OCI-LY7 (cell line): Measurements from ENCODE around the gene CTTNBP2NL. TPM values are rescaled to one million over a fixed set of nuclear protein-coding genes. Genes with fewer than 3 reads are reported as not detected.

ENCODE experiments used
- BruUV-seq: library from RNA; stranded (reverse); fragments of 400-500 nt; replicated peaks from 2 replicates; lab custom pipeline; 2021; lab: Mats Ljungman, UMichigan
- CTCF ChIA-PET: fragments of 300-600 bp; sonication (Branson Sonifier 250); formaldehyde crosslinking; loops from one replicate; lab custom pipeline; 2022; ENCODE audit warnings: antibody characterized with exemption; ENCODE audit not compliant: unreplicated experiment; lab: Charles Lee
- POLR2A ChIA-PET: fragments of 300-600 bp; sonication (Branson Sonifier 250); formaldehyde crosslinking; loops from one replicate; lab custom pipeline; 2022; ENCODE audit warnings: antibody characterized with exemption; lab: Charles Lee
- DNase-seq: peaks from one replicate; pipeline ENCODE4 v3.0.0-alpha.2; 2015; ENCODE audit warnings: low spot score
- H2AFZ ChIP-seq: fragments of 200-600 bp; sonication (generic), shearing (Covaris generic); 2 replicates; pipeline ENCODE4 v1.6.1; 2014; ENCODE audit warnings: mild to moderate bottlenecking, antibody characterized with exemption, low read length, moderate library complexity
- H3K27ac ChIP-seq: fragments of 200-600 bp; sonication (generic); 2 replicates; pipeline ENCODE4 v1.5.1; 2014; ENCODE audit warnings: mixed run types, low read depth, mild to moderate bottlenecking, moderate library complexity, low read length, inconsistent platforms; ENCODE audit not compliant: poor library complexity, severe bottlenecking
- H3K36me3 ChIP-seq: fragments of 200-600 bp; sonication (generic); 2 replicates; pipeline ENCODE4 v1.6.1; 2014; ENCODE audit warnings: mild to moderate bottlenecking, antibody characterized with exemption, low read length, moderate library complexity, mixed read lengths; ENCODE audit not compliant: insufficient read depth
- H3K4me1 ChIP-seq: fragments of 200-600 bp; sonication (generic); 2 replicates; pipeline ENCODE4 v1.5.1; 2014; ENCODE audit warnings: mild to moderate bottlenecking, low read length; ENCODE audit not compliant: insufficient read depth, poor library complexity, severe bottlenecking
- H3K4me2 ChIP-seq: fragments of 200-600 bp; sonication (generic); 2 replicates; pipeline ENCODE4 v1.6.1; 2014; ENCODE audit warnings: mild to moderate bottlenecking, low read length
- H3K4me3 ChIP-seq: fragments of 200-600 bp; sonication (generic); 2 replicates; pipeline ENCODE4 v1.5.1; 2014; ENCODE audit warnings: mild to moderate bottlenecking, low read depth, low read length; ENCODE audit not compliant: poor library complexity, severe bottlenecking
- H3K79me2 ChIP-seq: fragments of 200-600 bp; sonication (generic); 2 replicates; pipeline ENCODE4 v1.6.1; 2016; ENCODE audit warnings: low read depth, mild to moderate bottlenecking, low read length, moderate library complexity, mixed read lengths; ENCODE audit not compliant: insufficient read depth
- H3K9me2 ChIP-seq: fragments of 200-600 bp; sonication (generic); 2 replicates; pipeline ENCODE4 v1.6.1; 2016; ENCODE audit warnings: mild to moderate bottlenecking, low read length, mixed read lengths; ENCODE audit not compliant: insufficient read depth
- H3K9me3 ChIP-seq: fragments of 200-600 bp; sonication (generic); 2 replicates; pipeline ENCODE4 v1.6.1; 2014; ENCODE audit warnings: mild to moderate bottlenecking, mixed run types, low read length, mixed read lengths
- H4K20me1 ChIP-seq: fragments of 200-600 bp; sonication (generic); 2 replicates; pipeline ENCODE4 v1.6.1; 2014; ENCODE audit warnings: mild to moderate bottlenecking, antibody characterized with exemption, low read length, moderate library complexity, mixed read lengths; ENCODE audit not compliant: insufficient read depth
- CTCF ChIP-seq: fragments of 200-600 bp; sonication (generic); conservative IDR thresholded peaks from 2 replicates; pipeline ENCODE4 v1.5.1; 2014; ENCODE audit warnings: mild to moderate bottlenecking, antibody characterized with exemption, low read length, moderate library complexity, mixed read lengths
- EZH2phosphoT487 ChIP-seq: fragments of 200-600 bp; sonication (generic); IDR thresholded peaks from 2 replicates; pipeline ENCODE4 v1.6.1; 2018; ENCODE audit warnings: low read depth, borderline replicate concordance, mild to moderate bottlenecking, mixed run types, antibody characterized with exemption, low read length, moderate library complexity, mixed read lengths
- intact Hi-C: fragments of 100-400 bp; cut with micrococcal nuclease; formaldehyde crosslinking; loops from one replicate; pipeline ENCODE4 v1.10.0; 2022; ENCODE audit not compliant: unreplicated experiment
- total RNA-seq, 2 experiments: library from RNA; depleted of rRNA in 1 of 2; stranded (reverse); fragments of >200 nt in 1 of 2; shearing (Covaris generic) in 1 of 2; gene quantifications; 2 replicates each; pipeline ENCODE4 v1.2.3, GENCODE V29; 2014 to 2022

The CTTNBP2NL gene
- total RNA-seq, 2 experiments from 2014 or later: 1.5 to 8.7 TPM

- POLR2A ChIA-PET: interaction anchor here (0.7 to 2.0 kb wide), 5 partner anchors 15 to 322 kb away, joined by 3 to 6 read pairs (median 4); partner anchors contain the start of gene PPM1J
- no TSS peak for BruUV-seq
Observed at GRCh38 chr1:112393631-112393974, 2.4 kb upstream of the CTTNBP2NL start.

GRCh38 chr1:112394743-112395062, 1.3 kb upstream of the CTTNBP2NL start:
- BruUV-seq: no TSS peak
- no peak overlapping the region for H3K27ac ChIP-seq
- peak overlapping the region; percentile 42 for H3K4me2 ChIP-seq
- no peaks in the 10 kb centered on the region for H3K36me3 ChIP-seq
- H3K4me1 ChIP-seq: peaks cover 50% of the 10 kb centered on the region
- peak overlapping the region; percentile 73; the same call in 1 of the 2 replicates for H2AFZ ChIP-seq
- H3K9me2 ChIP-seq: no peaks in the 10 kb centered on the region
- intact Hi-C loops: loop anchor here (1.0 to 10.0 kb wide), 3 partner anchors 220 to 560 kb away; partner anchors contain the start of genes MOV10 and SLC16A1
- no peaks in the 10 kb centered on the region for H4K20me1 ChIP-seq
- TF ChIP-seq CTCF (peak; percentile 36; the same call in 1 of the 2 replicates), EZH2phosphoT487 (no peak)
- ChIA-PET POLR2A (interaction anchor here (0.6 to 2.0 kb wide), 8 partner anchors 43 to 374 kb away, joined by 3 to 6 read pairs (median 3); partner anchors contain the start of gene PPM1J), CTCF (interaction anchor here (0.8 to 1.4 kb wide), 4 partner anchors 72 to 321 kb away, joined by 3 to 6 read pairs (median 4); partner anchors contain the start of gene PPM1J)
- H3K9me3 ChIP-seq: no peaks in the 10 kb centered on the region
- no peaks in the 10 kb centered on the region; the same call in 1 of the 2 replicates for H3K79me2 ChIP-seq
- H3K4me3 ChIP-seq: no peak overlapping the region
- DNase-seq: no peak

More at GRCh38 chr1:112393631-112393974, 2.4 kb upstream of the CTTNBP2NL start:
- TF ChIP-seq EZH2phosphoT487 (no peak), CTCF (no peak)
- DNase-seq: no peak
- H3K9me2 ChIP-seq: no peaks in the 10 kb centered on the region
- CTCF ChIA-PET: interaction anchor here (1.0 kb wide), 1 partner anchor 112 kb away, joined by 4 read pairs; no protein-coding TSS in a partner anchor
- H3K9me3 ChIP-seq: no peaks in the 10 kb centered on the region
- H3K27ac ChIP-seq: no peak overlapping the region
- no peaks in the 10 kb centered on the region for H3K36me3 ChIP-seq
- no peak overlapping the region for H3K4me3 ChIP-seq
- intact Hi-C loops: loop anchor here (10.0 kb wide), 2 partner anchors 281 to 561 kb away; partner anchors contain the start of genes MOV10 and SLC16A1
- H3K4me2 ChIP-seq: no peak overlapping the region
- peaks cover 44% of the 10 kb centered on the region for H3K4me1 ChIP-seq
- H4K20me1 ChIP-seq: no peaks in the 10 kb centered on the region
- no peaks in the 10 kb centered on the region; the same call in 1 of the 2 replicates for H3K79me2 ChIP-seq
- H2AFZ ChIP-seq: no peak overlapping the region

- ChIA-PET CTCF (interaction anchor here (1.4 kb wide), 1 partner anchor 71 kb away, joined by 6 read pairs; no protein-coding TSS in a partner anchor), POLR2A (interaction anchor here (0.7 to 2.0 kb wide), 6 partner anchors 42 to 320 kb away, joined by 3 to 6 read pairs (median 3); partner anchors contain the start of gene PPM1J)
- Histone ChIP-seq H2AFZ (peak overlapping the region; percentile 95), H3K9me3 (no peaks in the 10 kb centered on the region), H4K20me1 (no peaks in the 10 kb centered on the region), H3K4me3 (peak overlapping the region; percentile 89), H3K36me3 (no peaks in the 10 kb centered on the region), H3K4me1 (peaks cover 56% of the 10 kb centered on the region), H3K27ac (no peak overlapping the region), H3K4me2 (peak overlapping the region; percentile 85), H3K79me2 (no peaks in the 10 kb centered on the region; the same call in 1 of the 2 replicates), H3K9me2 (no peaks in the 10 kb centered on the region)
- no TSS peak for BruUV-seq
- intact Hi-C loops: loop anchor here (10.0 kb wide), 2 partner anchors 279 to 559 kb away; partner anchors contain the start of genes MOV10 and SLC16A1
- TF ChIP-seq CTCF (no peak), EZH2phosphoT487 (no peak)
- no peak for DNase-seq
Observed at GRCh38 chr1:112395256-112395820, 676 bp upstream of the CTTNBP2NL start.
